Measurements from ENCODE around the gene BAG2.

- TF ChIP-seq REST (IDR thresholded peaks at IDR 0.05; ENCODE audit: borderline replicate concordance): no peak
- TF ChIP-seq CTCF (IDR thresholded peaks at IDR 0.05; ENCODE audit: poor library complexity, severe bottlenecking): no peak
- TF ChIP-seq SMC3 (conservative IDR thresholded peaks at IDR 0.05; ENCODE audit: poor library complexity): no peak
- no peak for TF ChIP-seq EP300 (conservative IDR thresholded peaks at IDR 0.05; ENCODE audit: poor library complexity, severe bottlenecking)
These were observed 23.9 kb upstream of the BAG2 start for GRCh38 chr6:57147955-57148858.
